Activated CD8-positive, alpha-beta T cell treated with anti-CD3 and anti-CD28 coated beads for 36 hours (primary cell): Measurements from ENCODE around the gene CRKL. TPM values are rescaled to one million over a fixed set of nuclear protein-coding genes. Genes with fewer than 3 reads are reported as not detected.
"Not testable (repeated sequence)": the region's sequence is repeated elsewhere in the genome, so short reads cannot be mapped to it uniquely, and the experiment has no call there.

Experiments used
- ATAC-seq: fragments of 200-7000 bp; cut with Tn5 transposase; one replicate; pipeline ENCODE4 v1.10.0; 2021; ENCODE audit warnings: mild to moderate bottlenecking, moderate library complexity
- CTCF ChIA-PET: fragments of 350-600 bp; sonication (Branson Sonifier 250); formaldehyde crosslinking; loops from one replicate; lab custom pipeline; 2021; ENCODE audit warnings: antibody characterized with exemption; lab: Charles Lee
- POLR2A ChIA-PET: fragments of 350-600 bp; sonication (Branson Sonifier 250); formaldehyde crosslinking; loops from one replicate; lab custom pipeline; 2021; ENCODE audit warnings: antibody characterized with exemption; lab: Charles Lee
- DNase-seq: peaks from one replicate; pipeline ENCODE4 v3.0.0-alpha.2; 2020
- H3K27ac Mint-ChIP-seq: one replicate; pipeline ENCODE4 v1.8.0; 2021; ENCODE audit warnings: mild to moderate bottlenecking, mixed read lengths
- H3K27me3 Mint-ChIP-seq: one replicate; pipeline ENCODE4 v1.8.0; 2021; ENCODE audit warnings: mixed read lengths
- H3K36me3 Mint-ChIP-seq: one replicate; pipeline ENCODE4 v1.8.0; 2021; ENCODE audit warnings: low read depth, mixed read lengths
- H3K4me1 Mint-ChIP-seq: one replicate; pipeline ENCODE4 v1.8.0; 2021; ENCODE audit warnings: low read depth, mixed read lengths
- H3K4me3 Mint-ChIP-seq: one replicate; pipeline ENCODE4 v1.8.0; 2021; ENCODE audit warnings: mild to moderate bottlenecking, moderate library complexity, mixed read lengths
- H3K9me3 Mint-ChIP-seq: one replicate; pipeline ENCODE4 v1.8.0; 2021; ENCODE audit warnings: mixed read lengths
- CTCF ChIP-seq: fragments of 200-600 bp; IDR thresholded peaks from one replicate; pipeline ENCODE4 v1.8.0; 2022; ENCODE audit warnings: antibody characterized with exemption, mild to moderate bottlenecking
- intact Hi-C: fragments of 100-400 bp; cut with micrococcal nuclease; formaldehyde crosslinking; loops from one replicate; pipeline ENCODE4 v1.10.0; 2022
- total RNA-seq, 2 experiments: library from RNA; stranded (reverse); gene quantifications; one replicate each; pipeline ENCODE4 v1.2.3, GENCODE V29; 2021

The CRKL gene
- total RNA-seq, 2 experiments from 2014 or later: 99.1 to 102 TPM

- H3K27ac Mint-ChIP-seq: no peak overlapping the region
- peaks cover 5% of the 10 kb centered on the region for H3K36me3 Mint-ChIP-seq
- ChIA-PET POLR2A (no interaction called here), CTCF (no interaction called here)
- H3K4me1 Mint-ChIP-seq: no peaks in the 10 kb centered on the region
- no peak for ATAC-seq
- TF ChIP-seq CTCF: no peak
- intact Hi-C loops: no loop called here
- no peak for DNase-seq
- no peaks in the 10 kb centered on the region for H3K9me3 Mint-ChIP-seq
- H3K27me3 Mint-ChIP-seq: no peaks in the 10 kb centered on the region
- no peak overlapping the region for H3K4me3 Mint-ChIP-seq
Measured at GRCh38 chr22:20889904-20890540, 27.2 kb upstream of the CRKL start.

- TF ChIP-seq CTCF: no peak
- intact Hi-C loops: no loop called here
- Mint-ChIP-seq H3K27me3 (peaks cover 2% of the 10 kb centered on the region), H3K27ac (no peak overlapping the region), H3K36me3 (peaks cover 5% of the 10 kb centered on the region), H3K4me1 (no peaks in the 10 kb centered on the region), H3K4me3 (no peak overlapping the region), H3K9me3 (no peaks in the 10 kb centered on the region)
- ATAC-seq: no peak
- ChIA-PET POLR2A (no interaction called here), CTCF (no interaction called here)
- DNase-seq: no peak
Measured at GRCh38 chr22:20890975-20891374, 26.2 kb upstream of the CRKL start.

GRCh38 chr22:20897737-20898136, 19.5 kb upstream of the CRKL start:
- H3K4me1 Mint-ChIP-seq, H3K27me3 Mint-ChIP-seq, H3K9me3 Mint-ChIP-seq, intact Hi-C loops, H3K4me3 Mint-ChIP-seq, ATAC-seq, H3K36me3 Mint-ChIP-seq, DNase-seq, POLR2A ChIA-PET, H3K27ac Mint-ChIP-seq: not testable (repeated sequence)
- CTCF ChIA-PET: interaction anchor here (1.4 to 1.5 kb wide), 2 partner anchors 11 to 123 kb away, joined by 3 read pairs; no protein-coding TSS in a partner anchor

- Mint-ChIP-seq H3K27ac (no peak overlapping the region), H3K4me3 (no peak overlapping the region), H3K4me1 (no peaks in the 10 kb centered on the region), H3K27me3 (peaks cover 2% of the 10 kb centered on the region), H3K36me3 (no peaks in the 10 kb centered on the region), H3K9me3 (no peaks in the 10 kb centered on the region)
- ChIA-PET CTCF (no interaction called here), POLR2A (no interaction called here)
- ATAC-seq: no peak
- no peak for TF ChIP-seq CTCF
- intact Hi-C loops: loop anchor here (10.0 kb wide), 1 partner anchor 195 kb away; no protein-coding TSS in a partner anchor
- DNase-seq: no peak
Measured at GRCh38 chr22:20899827-20900423, 17.3 kb upstream of the CRKL start.

GRCh38 chr22:20901093-20902033, 15.8 kb upstream of the CRKL start:
- DNase-seq, H3K4me3 Mint-ChIP-seq, ATAC-seq, H3K4me1 Mint-ChIP-seq, H3K27ac Mint-ChIP-seq, H3K36me3 Mint-ChIP-seq, H3K27me3 Mint-ChIP-seq, H3K9me3 Mint-ChIP-seq: not testable (repeated sequence)
- ChIA-PET CTCF (interaction anchor here (0.7 to 1.0 kb wide), 2 partner anchors 16 to 20 kb away, joined by 3 to 6 read pairs; partner anchors contain the start of gene CRKL), POLR2A (interaction anchor here (0.6 kb wide), 1 partner anchor 57 kb away, joined by 5 read pairs; no protein-coding TSS in a partner anchor)
- intact Hi-C loops: loop anchor here (10.0 kb wide), 1 partner anchor 193 kb away; no protein-coding TSS in a partner anchor
